Panc1 (cell line): ENCODE data around the gene BAZ2B.

Experiments
- CTCF ChIP-seq: fragments of 450-650 bp; IDR thresholded peaks from 2 replicates; pipeline ENCODE4 v1.5.1; 2017; ENCODE audit warnings: mild to moderate bottlenecking
- REST ChIP-seq, 2 experiments: IDR thresholded peaks; 2 replicates each; pipeline ENCODE4 v1.6.1; 2011 to 2012; ENCODE audit warnings: low read depth in 2 of 2, control low read depth in 1 of 2, low read length in 1 of 2, mild to moderate bottlenecking in 1 of 2, moderate library complexity in 1 of 2; ENCODE audit not compliant: insufficient read depth in 1 of 2

GRCh38 chr2:159572459-159572858 is 43.9 kb downstream of the BAZ2B start:
- TF ChIP-seq REST (IDR thresholded peaks at IDR 0.05; ENCODE audit: insufficient read depth in 1 of 2, low read depth in 2 of 2, low read length in 1 of 2) (no peak), CTCF (no peak)
